ENCODE measurements around the gene SERPING1. TPM values are rescaled to one million over a fixed set of nuclear protein-coding genes. Genes with fewer than 3 reads are reported as not detected.

SERPING1 gene
- total RNA-seq, 4 donors from 2014 or later: 65.7 to 143 (median 102) TPM

GRCh38 chr11:57647960-57648800, 50.7 kb downstream of the SERPING1 start:
- peaks cover 10 to 57% (median 16%) of the 10 kb centered on the region in 4 donors for H3K4me1 ChIP-seq
- in situ Hi-C loops (cut with MboI; ENCODE audit: low pct_ligation_motif_present in 1 of 4, low pct_unique_long_range_greater_than_20kb in 1 of 4, low sequenced_read_pairs in 3 of 4): loop anchor here (10.0 to 25.0 kb wide), 4 partner anchors 83 to 311 kb away; partner anchors contain the start of genes P2RX3 (in 2 of the 4), RTN4RL2 (in 2 of the 4), SSRP1 (in 2 of the 4) and UBE2L6 (in 1 of the 4)

GRCh38 chr11:57648801-57649735, 51.6 kb downstream of the SERPING1 start:
- peaks cover 10 to 57% (median 16%) of the 10 kb centered on the region in 4 donors for H3K4me1 ChIP-seq
- intact Hi-C loops (cut with DNase I; ENCODE audit: low total_unique reads) (no loop called here), in situ Hi-C loops (cut with MboI; ENCODE audit: low pct_ligation_motif_present in 1 of 4, low pct_unique_long_range_greater_than_20kb in 1 of 4, low sequenced_read_pairs in 3 of 4) (loop anchor here (10.0 to 25.0 kb wide), 4 partner anchors 84 to 312 kb away; partner anchors contain the start of genes P2RX3 (in 2 of the 4), RTN4RL2 (in 2 of the 4), SSRP1 (in 2 of the 4) and UBE2L6 (in 1 of the 4))
- H3K27me3 ChIP-seq: peaks cover 56% of the 10 kb centered on the region
- DNase-seq: no peak
- no peaks in the 10 kb centered on the region for H3K36me3 ChIP-seq
- H3K27ac ChIP-seq: peak overlapping the region in 1 of 4 donors; percentile 36
- 8% methylated on average over 15 to 23 of the region's 23 CpGs for WGBS, 2 donors (ENCODE audit: low coverage in 1 of 2)
- peak overlapping the region; percentile 1 to 46 (median 14) for H3K4me3 ChIP-seq
- no peaks in the 10 kb centered on the region for H3K9me3 ChIP-seq
- TF ChIP-seq EP300 (IDR thresholded peaks at IDR 0.05; ENCODE audit: low read depth) (no peak), POLR2AphosphoS5 (IDR thresholded peaks at IDR 0.05) (no peak), CTCF (IDR thresholded peaks at IDR 0.05) (no peak)

More at GRCh38 chr11:57647960-57648800, 50.7 kb downstream of the SERPING1 start:
- Histone ChIP-seq H3K4me3 (peak overlapping the region in 2 of 4 donors; percentile 4 to 46), H3K27ac (no peak overlapping the region), H3K9me3 (no peaks in the 10 kb centered on the region), H3K36me3 (no peaks in the 10 kb centered on the region), H3K27me3 (peaks cover 56% of the 10 kb centered on the region)
- intact Hi-C loops (cut with DNase I; ENCODE audit: low total_unique reads): no loop called here
- DNase-seq: no peak
- TF ChIP-seq EP300 (IDR thresholded peaks at IDR 0.05; ENCODE audit: low read depth): no peak
- no peak for TF ChIP-seq POLR2A (IDR thresholded peaks at IDR 0.05)
- WGBS, 2 donors (ENCODE audit: low coverage in 1 of 2): 4 to 31% methylated on average over 4 to 11 of the region's 13 CpGs

GRCh38 chr11:57649826-57650738, 52.6 kb downstream of the SERPING1 start, which contains the start of gene YPEL4:
TSS of gene YPEL4 (minus strand) at chr11:57649912. CDS start at chr11:57647107, 2,805 bp downstream.
- H3K36me3 ChIP-seq: no peaks in the 10 kb centered on the region
- in situ Hi-C loops (cut with MboI; ENCODE audit: low pct_ligation_motif_present in 1 of 4, low pct_unique_long_range_greater_than_20kb in 1 of 4, low sequenced_read_pairs in 3 of 4) (loop anchor here (10.0 to 25.0 kb wide), 4 partner anchors 85 to 313 kb away; partner anchors contain the start of genes P2RX3 (in 2 of the 4), RTN4RL2 (in 2 of the 4), SSRP1 (in 2 of the 4) and UBE2L6 (in 1 of the 4)), intact Hi-C loops (cut with DNase I; ENCODE audit: low total_unique reads) (no loop called here)
- no peaks in the 10 kb centered on the region for H3K9me3 ChIP-seq
- H3K4me3 ChIP-seq: peak within 1 kb of the TSS; percentile 1 to 46 (median 14)
- DNase-seq: peak; percentile 57
- peaks cover 6 to 50% (median 10%) of the 10 kb centered on the region in 4 donors for H3K4me1 ChIP-seq
- peaks cover 55% of the 10 kb centered on the region for H3K27me3 ChIP-seq
- peak in 2 of 3 donors; percentile 34 to 47 for TF ChIP-seq POLR2AphosphoS5 (IDR thresholded peaks at IDR 0.05)
- no peak for TF ChIP-seq EP300 (IDR thresholded peaks at IDR 0.05; ENCODE audit: low read depth)
- no peak for TF ChIP-seq CTCF (IDR thresholded peaks at IDR 0.05)
- TF ChIP-seq POLR2A (IDR thresholded peaks at IDR 0.05): no peak
- 18 to 52% methylated on average over 7 to 15 of the region's 15 CpGs for WGBS, 2 donors (ENCODE audit: low coverage in 1 of 2)
- H3K27ac ChIP-seq: peak within 1 kb of the TSS in 1 of 4 donors; percentile 36

GRCh38 chr11:57650739-57651090, 53.2 kb downstream of the SERPING1 start:
- TF ChIP-seq POLR2AphosphoS5 (IDR thresholded peaks at IDR 0.05) (no peak), CTCF (IDR thresholded peaks at IDR 0.05) (no peak), POLR2A (IDR thresholded peaks at IDR 0.05) (no peak), EP300 (IDR thresholded peaks at IDR 0.05; ENCODE audit: low read depth) (no peak)
- intact Hi-C loops (cut with DNase I; ENCODE audit: low total_unique reads): no loop called here
- H3K36me3 ChIP-seq: no peaks in the 10 kb centered on the region
- DNase-seq: no peak
- no peak overlapping the region for H3K27ac ChIP-seq
- no peak overlapping the region for H3K4me3 ChIP-seq
- H3K27me3 ChIP-seq: peaks cover 49% of the 10 kb centered on the region
- no peaks in the 10 kb centered on the region for H3K9me3 ChIP-seq
- H3K4me1 ChIP-seq: peaks cover 3 to 45% (median 5%) of the 10 kb centered on the region in 4 donors
- in situ Hi-C loops (cut with MboI; ENCODE audit: low pct_ligation_motif_present in 1 of 4, low pct_unique_long_range_greater_than_20kb in 1 of 4, low sequenced_read_pairs in 3 of 4): no loop called here
- WGBS, 2 donors (ENCODE audit: low coverage in 1 of 2): 84 to 85% methylated on average over 4 to 5 of the region's 5 CpGs
